HG02852 (cell line): ENCODE results near the gene CYP4B1.
"Not testable (repeated sequence)": the region's sequence is repeated elsewhere in the genome, so short reads cannot be mapped to it uniquely, and the experiment has no call there.

Experiments used
- ATAC-seq: cut with Tn5 transposase; IDR thresholded peaks from one replicate; pipeline ENCODE4 v1.9.1; 2021; ENCODE audit warnings: mild to moderate bottlenecking, moderate library complexity; ENCODE audit not compliant: unreplicated experiment

Gene CYP4B1

GRCh38 chr1:46812996-46813857, 14.4 kb downstream of the CYP4B1 start:
- no peak for ATAC-seq

GRCh38 chr1:46813858-46814396, 15.1 kb downstream of the CYP4B1 start:
- ATAC-seq: no peak

GRCh38 chr1:46815133-46815532, 16.3 kb downstream of the CYP4B1 start:
- no peak for ATAC-seq

- ATAC-seq: no peak
These were observed 18.1 kb downstream of the CYP4B1 start for GRCh38 chr1:46816930-46817329.

- ATAC-seq: no peak
These were observed 19.0 kb downstream of the CYP4B1 start for GRCh38 chr1:46817814-46818213.

GRCh38 chr1:46818591-46818990, 19.7 kb downstream of the CYP4B1 start:
- no peak for ATAC-seq

- no peak for ATAC-seq
These were observed 20.5 kb downstream of the CYP4B1 start for GRCh38 chr1:46819335-46819734.

GRCh38 chr1:46820076-46820475, 21.2 kb downstream of the CYP4B1 start:
- no peak for ATAC-seq

- no peak for ATAC-seq
These were observed 21.8 kb downstream of the CYP4B1 start for GRCh38 chr1:46820560-46821060.

- no peak for ATAC-seq
These were observed 23.5 kb downstream of the CYP4B1 start for GRCh38 chr1:46822248-46822826.

GRCh38 chr1:46823151-46823550, 24.3 kb downstream of the CYP4B1 start:
- no peak for ATAC-seq

- not testable (repeated sequence) for ATAC-seq
These were observed 28.0 kb downstream of the CYP4B1 start for GRCh38 chr1:46826892-46827291.

GRCh38 chr1:46830665-46831322, 31.9 kb downstream of the CYP4B1 start:
- no peak for ATAC-seq

- not testable (repeated sequence) for ATAC-seq
These were observed 36.6 kb downstream of the CYP4B1 start for GRCh38 chr1:46835469-46835868.

- ATAC-seq: not testable (repeated sequence)
These were observed 47.5 kb downstream of the CYP4B1 start for GRCh38 chr1:46846386-46846785.

- not testable (repeated sequence) for ATAC-seq
These were observed 58.8 kb downstream of the CYP4B1 start for GRCh38 chr1:46857660-46858065.

GRCh38 chr1:46862348-46862747, 63.5 kb downstream of the CYP4B1 start:
- ATAC-seq: no peak
